ENCODE measurements around the gene ATF7IP.

ATF7IP gene

GRCh38 chr12:14471497-14471896, 106.0 kb downstream of the ATF7IP start:
- no peak overlapping the region for H3K4me2 ChIP-seq (ENCODE audit: low read length)

GRCh38 chr12:14473707-14474287, 108.3 kb downstream of the ATF7IP start:
- H3K36me3 ChIP-seq (replicated peaks; ENCODE audit: low read depth, low read length): peaks cover 77% of the 10 kb centered on the region

More at GRCh38 chr12:14471497-14471896, 106.0 kb downstream of the ATF7IP start:
- no peaks in the 10 kb centered on the region for H3K4me1 ChIP-seq (ENCODE audit: low read length)
- no peak overlapping the region for H3K27ac ChIP-seq (ENCODE audit: low read length)
- H3K9me3 ChIP-seq (ENCODE audit: insufficient read depth, low read length): peaks cover 21% of the 10 kb centered on the region; the same call in 1 of the 2 replicates
- no peak overlapping the region for H3K9ac ChIP-seq (ENCODE audit: low read length)
- H3K79me2 ChIP-seq (ENCODE audit: low read length): no peaks in the 10 kb centered on the region; the same call in 1 of the 2 replicates
- H4K20me1 ChIP-seq (ENCODE audit: insufficient read depth, low read length): no peaks in the 10 kb centered on the region
- H2AFZ ChIP-seq (ENCODE audit: low read depth, low read length): no peak overlapping the region
- H3K4me3 ChIP-seq (ENCODE audit: low read length): no peak overlapping the region
- H3K27me3 ChIP-seq (ENCODE audit: low read depth, low read length): no peaks in the 10 kb centered on the region
- peaks cover 81% of the 10 kb centered on the region for H3K36me3 ChIP-seq (replicated peaks; ENCODE audit: low read depth, low read length)
- TF ChIP-seq EZH2phosphoT487 (IDR thresholded peaks at IDR 0.05; ENCODE audit: low read depth): no peak
- TF ChIP-seq, protein P1, sequence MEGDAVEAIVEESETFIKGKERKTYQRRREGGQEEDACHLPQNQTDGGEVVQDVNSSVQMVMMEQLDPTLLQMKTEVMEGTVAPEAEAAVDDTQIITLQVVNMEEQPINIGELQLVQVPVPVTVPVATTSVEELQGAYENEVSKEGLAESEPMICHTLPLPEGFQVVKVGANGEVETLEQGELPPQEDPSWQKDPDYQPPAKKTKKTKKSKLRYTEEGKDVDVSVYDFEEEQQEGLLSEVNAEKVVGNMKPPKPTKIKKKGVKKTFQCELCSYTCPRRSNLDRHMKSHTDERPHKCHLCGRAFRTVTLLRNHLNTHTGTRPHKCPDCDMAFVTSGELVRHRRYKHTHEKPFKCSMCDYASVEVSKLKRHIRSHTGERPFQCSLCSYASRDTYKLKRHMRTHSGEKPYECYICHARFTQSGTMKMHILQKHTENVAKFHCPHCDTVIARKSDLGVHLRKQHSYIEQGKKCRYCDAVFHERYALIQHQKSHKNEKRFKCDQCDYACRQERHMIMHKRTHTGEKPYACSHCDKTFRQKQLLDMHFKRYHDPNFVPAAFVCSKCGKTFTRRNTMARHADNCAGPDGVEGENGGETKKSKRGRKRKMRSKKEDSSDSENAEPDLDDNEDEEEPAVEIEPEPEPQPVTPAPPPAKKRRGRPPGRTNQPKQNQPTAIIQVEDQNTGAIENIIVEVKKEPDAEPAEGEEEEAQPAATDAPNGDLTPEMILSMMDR (IDR thresholded peaks at IDR 0.05; ENCODE audit: low read depth, low read length): no peak

DNA sequence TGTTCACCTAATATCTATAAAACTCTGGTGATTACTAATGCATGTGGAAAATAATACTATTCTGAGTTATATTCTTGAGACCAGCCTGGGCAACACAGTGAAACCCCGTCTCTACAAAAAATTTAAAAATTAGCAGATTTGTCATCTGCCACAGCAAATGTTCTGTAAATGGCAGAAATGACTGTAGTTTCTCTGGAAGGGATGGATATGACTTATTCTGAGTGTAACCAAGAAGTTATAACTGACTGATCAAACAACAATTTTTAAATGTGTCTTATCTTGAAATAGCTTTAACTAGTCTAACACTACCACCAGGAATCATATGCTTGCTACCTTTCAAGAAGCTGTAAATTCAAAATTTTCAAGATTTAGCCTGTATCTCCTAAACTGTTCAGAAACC, 113.5 kb downstream of the ATF7IP start:
- H3K9ac ChIP-seq (ENCODE audit: low read length): no peak overlapping the region
- no peaks in the 10 kb centered on the region for H3K4me1 ChIP-seq (ENCODE audit: low read length)
- peaks cover 12% of the 10 kb centered on the region; the same call in 1 of the 2 replicates for H3K9me3 ChIP-seq (ENCODE audit: insufficient read depth, low read length)
- H3K4me3 ChIP-seq (ENCODE audit: low read length): no peak overlapping the region
- TF ChIP-seq, protein P1 (IDR thresholded peaks at IDR 0.05; ENCODE audit: low read depth, low read length): no peak
- no peak for TF ChIP-seq EZH2phosphoT487 (IDR thresholded peaks at IDR 0.05; ENCODE audit: low read depth)
- no peaks in the 10 kb centered on the region; the same call in 1 of the 2 replicates for H3K79me2 ChIP-seq (ENCODE audit: low read length)
- H3K27me3 ChIP-seq (ENCODE audit: low read depth, low read length): no peaks in the 10 kb centered on the region
- H2AFZ ChIP-seq (ENCODE audit: low read depth, low read length): no peak overlapping the region
- H4K20me1 ChIP-seq (ENCODE audit: insufficient read depth, low read length): no peaks in the 10 kb centered on the region
- H3K27ac ChIP-seq (ENCODE audit: low read length): no peak overlapping the region
- no peak overlapping the region for H3K4me2 ChIP-seq (ENCODE audit: low read length)
- H3K36me3 ChIP-seq (replicated peaks; ENCODE audit: low read depth, low read length): peaks cover 52% of the 10 kb centered on the region

More at GRCh38 chr12:14473707-14474287, 108.3 kb downstream of the ATF7IP start:
- Histone ChIP-seq H3K27me3 (ENCODE audit: low read depth, low read length) (no peaks in the 10 kb centered on the region), H3K79me2 (ENCODE audit: low read length) (no peaks in the 10 kb centered on the region; the same call in 1 of the 2 replicates), H3K4me1 (ENCODE audit: low read length) (no peaks in the 10 kb centered on the region), H3K9ac (ENCODE audit: low read length) (no peak overlapping the region), H2AFZ (ENCODE audit: low read depth, low read length) (no peak overlapping the region), H3K4me2 (ENCODE audit: low read length) (no peak overlapping the region), H3K4me3 (ENCODE audit: low read length) (no peak overlapping the region), H3K27ac (ENCODE audit: low read length) (no peak overlapping the region), H3K9me3 (ENCODE audit: insufficient read depth, low read length) (peaks cover 21% of the 10 kb centered on the region; the same call in 1 of the 2 replicates), H4K20me1 (ENCODE audit: insufficient read depth, low read length) (no peaks in the 10 kb centered on the region)
- TF ChIP-seq, protein P1 (IDR thresholded peaks at IDR 0.05; ENCODE audit: low read depth, low read length): no peak
- no peak for TF ChIP-seq EZH2phosphoT487 (IDR thresholded peaks at IDR 0.05; ENCODE audit: low read depth)

DNA sequence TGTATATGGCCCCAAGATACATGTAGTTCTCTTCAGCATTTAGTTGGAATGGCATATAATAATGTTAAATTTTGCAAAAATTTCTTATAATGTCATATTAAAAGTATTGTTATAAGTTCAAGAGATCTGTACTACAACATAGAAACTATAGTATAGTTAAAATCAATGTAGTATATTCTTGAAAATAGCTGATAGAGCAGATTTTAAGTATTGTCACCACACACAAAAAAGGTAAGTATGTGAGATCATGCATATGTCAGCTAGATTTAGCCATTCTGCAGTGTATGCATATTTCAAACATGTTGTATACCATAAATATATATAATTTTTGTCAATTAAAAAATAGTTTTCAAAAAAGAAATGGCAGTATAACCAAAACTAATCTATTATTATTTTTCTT, 115.7 kb downstream of the ATF7IP start:
- TF ChIP-seq, protein P1 (IDR thresholded peaks at IDR 0.05; ENCODE audit: low read depth, low read length): no peak
- no peak for TF ChIP-seq EZH2phosphoT487 (IDR thresholded peaks at IDR 0.05; ENCODE audit: low read depth)
- Histone ChIP-seq H3K27me3 (ENCODE audit: low read depth, low read length) (no peaks in the 10 kb centered on the region), H3K9me3 (ENCODE audit: insufficient read depth, low read length) (no peaks in the 10 kb centered on the region), H3K79me2 (ENCODE audit: low read length) (no peaks in the 10 kb centered on the region), H3K36me3 (replicated peaks; ENCODE audit: low read depth, low read length) (peaks cover 35% of the 10 kb centered on the region), H3K4me3 (ENCODE audit: low read length) (no peak overlapping the region), H3K9ac (ENCODE audit: low read length) (no peak overlapping the region), H3K4me2 (ENCODE audit: low read length) (no peak overlapping the region), H3K27ac (ENCODE audit: low read length) (no peak overlapping the region), H4K20me1 (ENCODE audit: insufficient read depth, low read length) (no peaks in the 10 kb centered on the region), H3K4me1 (ENCODE audit: low read length) (no peaks in the 10 kb centered on the region), H2AFZ (ENCODE audit: low read depth, low read length) (no peak overlapping the region)

All from OCI-LY3 (cell line).